GM23248 (cell line): ENCODE data around the gene RPS19BP1. TPM values are rescaled to one million over a fixed set of nuclear protein-coding genes. Genes with fewer than 3 reads are reported as not detected.

Experiments
- DNase-seq: peaks from one replicate; pipeline ENCODE4 v3.0.0-alpha.2; 2015
- H2AFZ ChIP-seq: fragments of 200-600 bp; sonication (generic); 2 replicates; pipeline ENCODE4 v1.6.1; 2016; ENCODE audit warnings: antibody characterized with exemption
- H3F3A ChIP-seq: fragments of 200-600 bp; sonication (generic); 2 replicates; pipeline ENCODE4 v1.6.1; 2016; ENCODE audit warnings: mild to moderate bottlenecking, antibody characterized with exemption, mixed run types; ENCODE audit not compliant: insufficient read depth
- H3K27ac ChIP-seq: fragments of 200-600 bp; sonication (generic); 2 replicates; pipeline ENCODE4 v1.5.1; 2016; ENCODE audit warnings: mild to moderate bottlenecking
- H3K27me3 ChIP-seq: fragments of 200-600 bp; sonication (generic); replicated peaks from 2 replicates; pipeline ENCODE4 v1.6.1; 2016; ENCODE audit warnings: mild to moderate bottlenecking; ENCODE audit not compliant: insufficient read depth
- H3K36me3 ChIP-seq: fragments of 200-600 bp; sonication (generic); 2 replicates; pipeline ENCODE4 v1.6.1; 2016; ENCODE audit warnings: low read depth, mild to moderate bottlenecking
- H3K4me1 ChIP-seq: fragments of 200-600 bp; sonication (generic); 2 replicates; pipeline ENCODE4 v1.6.1; 2016; ENCODE audit warnings: mild to moderate bottlenecking; ENCODE audit not compliant: insufficient read depth
- H3K4me2 ChIP-seq: fragments of 200-600 bp; sonication (generic); one replicate; pipeline ENCODE4 v1.6.1; 2016; ENCODE audit warnings: mild to moderate bottlenecking; ENCODE audit not compliant: unreplicated experiment
- H3K4me3 ChIP-seq: fragments of 200-600 bp; sonication (generic); 2 replicates; pipeline ENCODE4 v1.5.1; 2016; ENCODE audit warnings: mild to moderate bottlenecking
- H3K79me2 ChIP-seq: fragments of 200-600 bp; sonication (generic); 2 replicates; pipeline ENCODE4 v1.6.1; 2016; ENCODE audit warnings: mild to moderate bottlenecking; ENCODE audit not compliant: insufficient read depth
- H3K9ac ChIP-seq: fragments of 200-600 bp; sonication (generic); 2 replicates; pipeline ENCODE4 v1.6.1; 2016; ENCODE audit warnings: mild to moderate bottlenecking
- H3K9me2 ChIP-seq: fragments of 200-600 bp; sonication (generic); 2 replicates; pipeline ENCODE4 v1.6.1; 2016; ENCODE audit warnings: mixed run types, mild to moderate bottlenecking, moderate library complexity; ENCODE audit not compliant: insufficient read depth
- H3K9me3 ChIP-seq: fragments of 200-600 bp; sonication (generic); one replicate; pipeline ENCODE4 v1.6.1; 2017; ENCODE audit warnings: low read depth
- H4K20me1 ChIP-seq: fragments of 200-600 bp; sonication (generic); 2 replicates; pipeline ENCODE4 v1.6.0; 2016; ENCODE audit not compliant: insufficient read depth
- EZH2 ChIP-seq: fragments of 200-600 bp; sonication (generic); IDR thresholded peaks from 2 replicates; pipeline ENCODE4 v1.6.1; 2018; ENCODE audit warnings: antibody characterized with exemption, mild to moderate bottlenecking; ENCODE audit not compliant: insufficient read depth, poor library complexity, severe bottlenecking
- EZH2phosphoT487 ChIP-seq: fragments of 200-600 bp; sonication (generic); IDR thresholded peaks from 2 replicates; pipeline ENCODE4 v1.6.1; 2018; ENCODE audit warnings: antibody characterized with exemption, moderate library complexity, mild to moderate bottlenecking, low read depth; ENCODE audit not compliant: insufficient read depth
- WGBS, 2 experiments: methylation state at CpG; one replicate each; pipeline ENCODE4 v1.1.6; 2015 to 2017; ENCODE audit warnings: low lambda C conversion rate in 2 of 2, low coverage in 1 of 2; ENCODE audit errors: missing lambda C conversion rate in 2 of 2; 5-methylcytosine and 5-hydroxymethylcytosine counted together
- in situ Hi-C: fragments of 300-500 bp; cut with MboI; formaldehyde crosslinking; loops from 2 replicates; pipeline ENCODE4 v1.15.0; 2020
- polyA plus RNA-seq: library from polyadenylated mRNA; unstranded; fragments of >200 nt; fragmentation: Nextera tagmentation; extraction: Ambion mirVana; gene quantifications from 2 replicates; pipeline ENCODE4 v1.2.1, GENCODE V29; 2016
- total RNA-seq: library from RNA; depleted of rRNA; stranded (reverse); fragments of >200 nt; shearing (Covaris generic); gene quantifications from 2 replicates; pipeline ENCODE4 v1.2.3, GENCODE V29; 2014

Gene RPS19BP1
- total and polyA plus RNA-seq, 2 experiments from 2014 or later: 93.9 to 114 TPM

DNA sequence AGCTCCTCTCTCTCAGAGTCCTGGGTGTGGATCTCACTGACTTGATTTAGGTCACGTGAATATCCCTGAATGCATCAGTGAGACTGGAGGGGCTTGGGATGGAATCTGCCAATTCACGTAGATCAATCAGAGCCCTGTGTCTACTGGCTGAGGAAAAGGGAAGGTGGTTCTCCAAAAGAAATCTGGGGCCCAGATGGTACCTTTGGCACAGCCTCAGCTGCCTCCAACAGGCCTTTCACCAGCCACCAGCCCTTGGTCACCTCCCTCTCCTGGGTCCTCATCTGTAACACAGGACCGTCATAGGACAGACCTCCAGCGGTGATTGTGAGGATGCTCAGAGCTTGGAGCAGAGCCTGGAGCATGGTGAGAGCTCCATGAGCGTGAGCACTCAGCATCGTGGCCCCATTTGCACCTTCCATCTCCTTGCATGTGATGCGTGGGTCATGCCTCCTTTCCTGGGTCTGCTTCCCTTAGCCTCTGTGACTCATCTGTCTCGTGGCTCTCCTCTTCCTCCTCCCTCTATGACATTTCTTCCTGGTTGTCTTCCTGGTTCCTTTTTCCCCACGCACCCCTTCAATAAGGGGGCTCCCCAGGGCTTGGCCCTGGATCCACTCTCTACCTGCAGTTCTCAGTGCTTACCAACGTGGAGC lies 38.0 kb downstream of the RPS19BP1 start:
- H3K27ac ChIP-seq: peak overlapping the region; percentile 77
- in situ Hi-C loops: loop anchor here (25.0 kb wide), 1 partner anchor 93 kb away; no protein-coding TSS in a partner anchor
- peak; percentile 40 for DNase-seq
- no peaks in the 10 kb centered on the region for H3K27me3 ChIP-seq
- no peaks in the 10 kb centered on the region for H4K20me1 ChIP-seq
- no peaks in the 10 kb centered on the region for H3K9me2 ChIP-seq
- H3F3A ChIP-seq: peaks cover 16% of the 10 kb centered on the region
- no peaks in the 10 kb centered on the region for H3K79me2 ChIP-seq
- no peak overlapping the region for H3K4me3 ChIP-seq
- no peak overlapping the region for H2AFZ ChIP-seq
- no peaks in the 10 kb centered on the region for H3K36me3 ChIP-seq
- WGBS, 2 experiments: 69 to 71% methylated on average over 9 to 10 of the region's 10 CpGs
- TF ChIP-seq EZH2phosphoT487 (no peak), EZH2 (no peak)
- peaks cover 10% of the 10 kb centered on the region for H3K4me1 ChIP-seq
- H3K4me2 ChIP-seq: no peak overlapping the region
- no peaks in the 10 kb centered on the region for H3K9me3 ChIP-seq
- peak overlapping the region; percentile 50; the same call in 1 of the 2 replicates for H3K9ac ChIP-seq

DNA sequence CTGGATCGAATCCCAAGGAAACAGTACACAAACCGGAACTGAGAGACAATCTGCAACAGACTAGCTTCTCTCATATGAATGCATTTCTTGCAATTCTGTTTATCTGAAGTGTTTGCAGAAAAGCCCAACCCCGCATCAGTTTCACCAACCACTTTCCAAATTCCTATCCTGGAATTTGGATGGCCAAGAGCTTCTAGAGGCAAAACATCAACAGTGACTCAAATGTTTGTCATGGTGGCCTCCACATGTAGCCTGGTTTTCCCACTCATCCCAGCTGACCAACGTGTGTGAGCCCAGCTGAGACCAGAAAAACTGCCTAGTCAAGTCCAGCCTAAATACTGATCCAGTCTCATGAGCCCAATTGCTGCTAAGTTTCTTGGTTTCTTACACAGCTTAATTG lies 38.8 kb downstream of the RPS19BP1 start:
- H3K9ac ChIP-seq: peak overlapping the region; percentile 50; the same call in 1 of the 2 replicates
- peaks cover 10% of the 10 kb centered on the region for H3K4me1 ChIP-seq
- DNase-seq: peak; percentile 96
- TF ChIP-seq EZH2 (no peak), EZH2phosphoT487 (no peak)
- no peaks in the 10 kb centered on the region for H3K27me3 ChIP-seq
- H3K27ac ChIP-seq: peak overlapping the region; percentile 77
- H2AFZ ChIP-seq: no peak overlapping the region
- H3K9me2 ChIP-seq: no peaks in the 10 kb centered on the region
- H3K4me3 ChIP-seq: no peak overlapping the region
- no peaks in the 10 kb centered on the region for H3K9me3 ChIP-seq
- H3K36me3 ChIP-seq: no peaks in the 10 kb centered on the region
- no peaks in the 10 kb centered on the region for H3K79me2 ChIP-seq
- in situ Hi-C loops: loop anchor here (25.0 kb wide), 1 partner anchor 94 kb away; no protein-coding TSS in a partner anchor
- 30 to 32% methylated on average over 4 of the region's 4 CpGs for WGBS, 2 experiments
- H4K20me1 ChIP-seq: no peaks in the 10 kb centered on the region
- H3K4me2 ChIP-seq: peak overlapping the region; percentile 64
- peaks cover 16% of the 10 kb centered on the region for H3F3A ChIP-seq

DNA sequence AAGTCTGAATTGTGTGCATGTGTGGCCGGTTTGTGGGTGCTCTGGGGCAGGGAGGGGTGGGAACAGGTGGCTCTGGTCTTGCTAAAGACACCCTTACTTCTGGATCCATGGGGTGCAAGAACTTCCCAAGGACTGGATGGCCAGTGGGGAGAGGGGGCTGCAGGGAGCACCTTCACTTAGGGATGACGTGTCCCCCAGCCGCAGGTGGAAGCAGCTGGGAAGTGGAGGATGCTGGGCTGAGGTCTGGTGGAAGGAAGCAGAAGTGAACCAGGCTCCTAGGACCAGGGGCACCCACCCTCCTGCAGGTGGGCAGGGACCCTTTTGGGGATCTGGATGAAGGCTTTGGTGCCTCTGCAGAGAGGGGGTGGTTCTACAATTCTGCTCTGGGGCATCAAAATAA lies 40.4 kb downstream of the RPS19BP1 start:
- Histone ChIP-seq H3K9me3 (no peaks in the 10 kb centered on the region), H3K27ac (no peak overlapping the region), H3K4me2 (no peak overlapping the region), H3K9me2 (no peaks in the 10 kb centered on the region), H4K20me1 (no peaks in the 10 kb centered on the region), H3K36me3 (no peaks in the 10 kb centered on the region), H3F3A (peaks cover 16% of the 10 kb centered on the region), H3K79me2 (no peaks in the 10 kb centered on the region), H3K27me3 (no peaks in the 10 kb centered on the region), H3K4me1 (peaks cover 10% of the 10 kb centered on the region), H2AFZ (no peak overlapping the region), H3K4me3 (no peak overlapping the region), H3K9ac (no peak overlapping the region)
- in situ Hi-C loops: loop anchor here (25.0 kb wide), 1 partner anchor 95 kb away; no protein-coding TSS in a partner anchor
- DNase-seq: no peak
- 71 to 72% methylated on average over 3 of the region's 3 CpGs for WGBS, 2 experiments
- TF ChIP-seq EZH2phosphoT487: no peak
- no peak for TF ChIP-seq EZH2

DNA sequence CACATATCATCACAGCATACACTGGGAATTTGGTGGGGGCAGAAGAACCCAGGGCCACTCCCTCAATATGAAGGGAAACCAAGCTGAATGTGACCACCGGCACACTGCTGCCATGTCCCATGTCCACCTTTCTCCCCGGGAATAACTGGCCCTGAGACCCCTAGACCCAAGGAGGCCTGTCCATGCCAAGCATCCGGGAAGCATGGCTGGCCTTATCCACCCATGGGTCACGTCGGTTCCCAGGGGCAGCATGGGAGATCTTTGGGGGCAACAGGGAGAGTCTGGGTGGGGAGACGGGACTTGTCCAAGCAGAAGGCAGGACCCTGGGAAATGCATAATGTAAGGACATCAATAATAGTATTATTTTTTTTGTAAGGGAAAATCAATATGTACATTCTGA lies 40.9 kb downstream of the RPS19BP1 start:
- peaks cover 10% of the 10 kb centered on the region for H3K4me1 ChIP-seq
- no peak overlapping the region for H2AFZ ChIP-seq
- WGBS, 2 experiments: 71 to 73% methylated on average over 6 of the region's 6 CpGs
- no peak overlapping the region for H3K4me2 ChIP-seq
- no peaks in the 10 kb centered on the region for H3K79me2 ChIP-seq
- H3K36me3 ChIP-seq: no peaks in the 10 kb centered on the region
- no peaks in the 10 kb centered on the region for H3K9me2 ChIP-seq
- no peaks in the 10 kb centered on the region for H4K20me1 ChIP-seq
- in situ Hi-C loops: loop anchor here (25.0 kb wide), 1 partner anchor 96 kb away; no protein-coding TSS in a partner anchor
- peaks cover 16% of the 10 kb centered on the region for H3F3A ChIP-seq
- H3K27me3 ChIP-seq: no peaks in the 10 kb centered on the region
- H3K9ac ChIP-seq: no peak overlapping the region
- H3K9me3 ChIP-seq: no peaks in the 10 kb centered on the region
- no peak overlapping the region for H3K27ac ChIP-seq
- TF ChIP-seq EZH2phosphoT487 (no peak), EZH2 (no peak)
- DNase-seq: no peak
- no peak overlapping the region for H3K4me3 ChIP-seq
